HG02610 (cell line): Measurements from ENCODE around the gene NPY2R.

Experiments
- ATAC-seq: cut with Tn5 transposase; IDR thresholded peaks from one replicate; pipeline ENCODE4 v1.9.1; 2021; ENCODE audit warnings: mild to moderate bottlenecking, moderate library complexity; ENCODE audit not compliant: unreplicated experiment

NPY2R gene

DNA sequence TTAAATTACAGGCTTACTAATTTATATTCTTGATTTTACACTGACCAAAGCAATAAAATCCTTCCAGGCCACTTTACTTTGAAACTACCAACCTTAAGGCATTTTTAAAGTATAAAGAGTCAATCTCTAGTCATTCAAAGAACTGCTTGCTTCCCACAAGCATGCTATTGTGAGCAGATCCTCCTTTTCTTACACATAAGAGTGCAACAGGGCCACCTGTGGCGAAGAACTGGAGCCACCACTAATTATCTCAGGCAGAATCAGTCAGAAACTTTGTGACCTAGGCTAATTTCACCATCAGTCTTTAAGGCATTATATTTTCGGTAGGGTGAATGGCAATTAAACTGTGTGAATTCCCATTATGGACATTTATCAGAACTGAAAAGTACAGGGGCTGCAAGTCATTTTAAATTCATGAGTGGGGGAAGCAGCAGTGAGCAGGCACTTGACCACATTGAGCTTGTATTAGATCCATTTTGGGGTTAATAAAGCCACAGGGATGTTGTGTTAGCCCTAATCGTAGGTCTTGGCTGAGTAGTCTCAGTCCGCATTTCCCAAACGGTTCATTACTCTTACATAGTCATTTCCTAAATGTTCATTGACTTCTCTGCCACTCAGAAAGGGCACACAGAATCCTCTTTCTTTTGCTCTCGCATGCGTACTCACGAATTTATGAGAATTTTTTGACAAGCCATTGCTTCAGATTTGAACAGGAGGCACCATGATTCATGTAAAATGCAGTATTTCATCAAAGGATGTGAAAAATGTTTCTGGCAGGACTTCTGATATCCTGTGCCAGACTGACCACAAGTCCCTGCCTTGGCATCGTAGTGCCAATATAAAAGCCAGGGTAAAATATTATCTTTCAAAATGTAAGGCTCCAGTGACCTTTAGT, 39.8 kb downstream of the NPY2R start:
- no peak for ATAC-seq

DNA sequence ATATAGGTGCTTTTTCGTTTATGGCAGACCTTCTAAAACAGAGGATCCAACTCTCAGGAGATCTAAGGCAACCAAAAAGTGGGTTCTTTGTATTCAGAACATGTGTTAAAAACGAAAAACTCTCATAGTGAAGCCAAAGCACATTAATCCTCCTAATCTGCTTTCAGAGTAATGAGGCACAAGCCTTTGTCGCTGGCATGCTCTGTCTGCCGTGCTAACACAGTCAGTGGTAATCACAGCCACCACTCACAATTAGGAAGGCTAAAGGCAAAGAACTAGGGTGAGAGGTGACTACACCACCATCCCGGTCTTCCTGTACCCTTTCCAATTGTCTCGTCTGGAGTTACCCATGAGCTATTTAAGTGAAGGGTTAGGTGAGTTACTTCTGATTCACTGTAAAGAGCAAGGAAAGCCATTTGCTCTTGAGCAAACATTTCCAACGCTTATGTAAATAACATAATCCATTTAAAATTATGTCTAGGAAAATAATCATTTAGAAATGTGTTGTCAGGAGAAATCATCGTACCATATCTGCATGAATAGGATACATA, 40.7 kb downstream of the NPY2R start:
- ATAC-seq, result no peak

DNA sequence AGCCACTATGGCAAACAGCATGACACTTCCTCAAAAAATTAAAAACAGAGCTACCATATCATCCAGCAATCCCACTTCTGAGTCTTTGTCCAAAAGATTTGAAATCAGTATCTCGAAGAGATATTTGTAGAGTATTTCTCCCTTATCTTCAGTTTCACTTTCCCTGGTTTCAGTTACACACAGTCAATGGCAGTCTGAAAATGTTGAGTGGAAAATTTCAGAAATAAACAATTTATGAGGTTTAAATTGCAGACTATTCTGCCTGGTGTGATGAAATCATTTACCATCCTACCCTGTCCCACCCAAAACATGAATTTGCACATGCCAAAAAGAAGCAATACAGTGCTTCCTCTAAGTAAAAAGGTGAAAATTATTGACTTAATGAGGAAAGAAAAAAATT, 43.9 kb downstream of the NPY2R start:
- no peak for ATAC-seq

DNA sequence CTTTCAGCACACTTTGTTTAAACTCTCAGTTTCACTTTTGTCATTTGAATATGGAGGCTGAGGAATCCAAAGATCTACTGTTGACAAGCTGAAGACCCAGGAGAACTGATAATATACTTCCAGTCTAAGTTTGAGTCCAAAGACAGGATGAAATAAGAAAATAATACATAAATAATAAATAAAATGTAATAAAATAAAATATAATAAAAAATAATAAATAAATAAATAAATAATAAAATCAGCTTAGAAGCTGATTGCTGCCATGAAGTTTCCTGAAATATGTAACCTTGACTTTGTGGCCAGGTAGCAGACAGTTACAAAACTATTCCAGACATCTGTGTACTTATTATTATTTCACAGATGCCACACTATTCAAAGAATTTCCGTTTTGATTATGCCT, 55.0 kb downstream of the NPY2R start:
- no peak for ATAC-seq

DNA sequence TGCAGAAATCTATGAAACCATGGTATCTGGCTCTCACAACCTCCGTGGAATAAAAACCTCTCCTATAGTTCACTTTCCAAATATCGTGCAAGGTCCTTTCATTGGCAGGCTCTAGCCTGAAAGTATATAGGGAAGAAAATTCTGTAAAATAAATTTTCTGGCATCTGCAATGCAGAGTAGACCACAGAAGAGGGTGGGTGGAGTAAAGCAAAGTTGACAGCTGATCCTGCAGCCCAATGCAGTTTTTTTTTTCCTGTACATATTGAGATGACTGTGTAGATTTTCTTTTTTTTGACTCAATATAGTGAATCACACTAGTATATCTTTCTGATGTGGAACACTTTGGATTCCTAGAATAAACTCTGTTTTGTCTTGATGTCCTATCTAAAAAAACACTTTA, 56.7 kb downstream of the NPY2R start:
- ATAC-seq, result no peak
